GM21390 (cell line): ENCODE measurements around the gene MICA.
"Not testable (repeated sequence)": the region's sequence is repeated elsewhere in the genome, so short reads cannot be mapped to it uniquely, and the experiment has no call there.

Experiments used
- ATAC-seq: cut with Tn5 transposase; IDR thresholded peaks from one replicate; pipeline ENCODE4 v1.9.1; 2021; ENCODE audit not compliant: unreplicated experiment

MICA gene

DNA sequence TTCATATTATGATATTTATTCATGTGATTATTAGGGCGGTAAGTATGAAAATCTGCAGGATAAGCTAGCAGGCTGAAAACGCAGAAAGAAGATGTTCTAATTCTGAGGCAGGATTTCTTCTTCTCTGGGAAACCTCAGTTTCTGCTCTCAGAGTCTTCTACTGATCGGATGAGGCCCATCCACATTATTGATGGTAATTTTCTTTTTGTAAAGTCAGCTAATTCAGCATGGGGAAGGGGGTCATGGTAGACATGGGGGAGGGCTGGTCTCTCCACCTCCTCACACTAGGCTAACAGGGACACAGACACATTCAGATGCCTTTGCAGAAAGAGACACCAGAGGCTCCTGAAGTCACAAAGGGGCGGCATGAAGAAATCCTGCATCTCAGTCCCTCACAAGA lies 21.7 kb upstream of the MICA start:
- no peak for ATAC-seq

DNA sequence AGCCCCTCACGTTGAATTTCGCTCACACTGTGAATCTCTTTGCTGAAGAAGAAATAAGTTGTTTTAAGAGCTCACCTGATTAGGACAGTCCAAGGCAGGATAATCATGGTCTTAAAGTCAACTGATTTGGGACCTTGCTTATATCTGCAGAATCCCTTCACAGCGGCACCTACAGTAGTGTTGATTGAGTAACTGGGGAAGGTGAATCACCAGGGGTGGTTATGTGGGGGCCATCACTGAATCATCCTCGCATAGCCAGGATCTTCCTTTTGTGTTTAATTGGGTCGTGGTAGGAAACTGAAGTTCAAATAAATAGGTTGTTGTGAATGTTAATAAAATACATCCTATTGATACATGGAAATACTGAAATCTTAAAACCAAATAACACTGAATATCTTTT lies 20.2 kb upstream of the MICA start:
- no peak for ATAC-seq

- ATAC-seq, result no peak
These were observed 18.4 kb upstream of the MICA start for GRCh38 chr6:31385041-31385440.

DNA sequence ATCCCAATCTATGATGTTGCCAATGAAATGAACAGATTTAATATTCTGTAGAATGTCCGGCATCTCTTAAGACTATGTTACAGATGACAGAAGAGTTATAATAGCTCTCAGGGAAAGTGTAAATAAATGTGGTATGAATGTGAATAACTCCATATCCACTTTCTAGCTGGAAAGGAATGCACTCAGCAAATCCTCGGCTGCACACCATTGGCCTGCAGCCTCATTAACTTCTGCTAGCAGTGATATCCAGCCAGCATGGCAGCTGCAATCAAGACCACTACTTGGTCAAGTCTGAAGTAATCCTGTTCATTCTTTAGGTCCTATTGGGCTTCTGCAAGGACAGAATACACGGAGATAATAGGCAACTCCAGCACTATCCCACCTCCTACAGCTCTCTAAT lies 17.3 kb upstream of the MICA start:
- no peak for ATAC-seq

DNA sequence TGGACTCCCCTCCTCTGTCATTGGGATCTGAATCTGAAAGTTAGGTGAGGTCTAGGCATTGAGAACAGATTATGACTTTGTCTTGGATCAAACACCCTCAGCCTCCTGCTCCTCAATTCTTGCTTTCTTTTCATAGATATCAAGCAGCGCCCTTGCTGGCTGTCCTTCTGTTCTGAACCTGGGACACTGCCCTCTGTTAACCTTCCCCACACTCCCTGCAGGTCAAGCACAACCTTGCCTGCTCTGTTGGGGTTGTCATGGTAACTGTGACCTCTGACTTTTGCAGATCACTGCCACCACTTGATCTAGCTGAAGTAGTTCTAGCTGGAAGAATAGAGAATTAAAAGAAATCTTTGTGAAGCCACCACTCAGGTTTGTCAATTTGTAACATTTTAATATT lies 16.4 kb upstream of the MICA start:
- no peak for ATAC-seq

DNA sequence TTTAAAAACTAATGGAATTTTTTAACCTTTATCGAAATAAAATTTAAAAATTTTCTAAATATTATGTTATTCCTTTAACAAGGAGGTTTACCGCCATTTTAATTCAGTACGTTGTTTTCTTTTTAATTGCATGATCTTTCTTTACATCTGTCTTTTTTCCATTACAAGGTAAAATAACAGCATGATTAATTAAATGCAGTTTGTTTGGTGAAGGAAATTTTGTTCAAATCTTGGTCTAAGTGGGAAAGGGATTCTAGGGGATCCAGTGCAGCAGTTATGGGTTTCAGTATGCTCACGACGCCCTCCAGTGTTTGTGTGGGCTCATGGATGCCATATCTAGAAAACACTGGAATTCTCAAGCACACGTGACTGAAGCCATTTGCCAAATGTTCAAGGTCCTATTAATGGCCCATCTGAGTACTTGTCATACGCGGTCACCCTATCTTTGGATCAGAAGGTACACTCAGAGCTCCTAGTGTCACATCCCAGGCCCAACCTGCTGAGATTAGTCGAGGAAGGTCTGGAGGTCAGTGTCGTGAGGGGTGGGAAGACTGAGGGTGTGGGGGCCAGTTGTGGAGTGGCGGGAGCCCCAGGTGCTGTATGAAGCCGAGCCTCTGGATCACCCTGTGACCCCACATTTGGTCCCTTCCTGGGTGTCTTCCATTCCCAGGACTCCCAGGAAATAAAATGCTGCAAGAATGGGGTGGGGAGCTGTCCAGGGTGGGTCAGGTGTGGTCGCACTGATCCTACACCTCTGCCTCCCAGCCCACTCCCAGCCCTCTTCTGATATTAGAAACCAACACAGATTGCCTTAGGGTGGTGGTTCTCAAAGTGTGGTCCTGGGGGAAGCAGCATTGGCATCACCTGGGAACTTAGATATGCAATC lies 14.2 kb upstream of the MICA start:
- not testable (repeated sequence) for ATAC-seq

DNA sequence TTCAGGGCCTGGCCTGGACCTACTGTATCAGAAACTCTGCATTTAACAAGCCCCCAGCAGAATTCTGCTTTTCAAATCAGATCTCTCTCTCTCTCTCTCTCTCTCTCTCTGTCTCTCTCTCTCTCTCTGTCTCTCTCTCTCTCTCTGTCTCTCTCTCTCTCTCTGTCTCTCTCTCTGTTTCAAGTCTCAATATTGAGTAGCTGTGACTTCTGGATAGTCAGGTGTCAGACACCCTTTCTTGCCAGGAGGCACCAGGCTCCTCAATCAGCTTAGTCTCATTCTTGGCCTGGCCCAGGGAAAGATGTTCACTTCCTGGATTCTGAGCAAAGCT lies 13.6 kb upstream of the MICA start:
- ATAC-seq, result not testable (repeated sequence)

DNA sequence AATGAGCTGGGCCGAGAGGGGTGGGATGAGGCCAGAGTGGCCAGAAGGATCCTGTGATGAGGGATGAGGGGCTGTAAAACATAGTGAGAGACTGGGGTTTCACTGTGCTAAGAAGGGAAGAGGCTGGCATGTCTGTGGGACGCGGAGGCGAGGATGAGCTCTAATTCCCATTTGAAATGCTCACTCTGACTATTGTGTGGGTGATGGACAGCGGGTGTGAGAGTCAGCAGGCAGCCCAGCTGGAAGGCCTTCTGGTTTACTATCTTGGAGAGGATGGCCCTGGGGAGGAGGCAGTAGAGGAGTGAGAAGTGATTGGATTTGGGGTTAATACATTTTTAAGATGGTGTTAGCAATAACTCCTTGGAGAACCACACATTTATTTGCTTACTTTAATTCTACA lies 9.5 kb upstream of the MICA start:
- ATAC-seq, result no peak

DNA sequence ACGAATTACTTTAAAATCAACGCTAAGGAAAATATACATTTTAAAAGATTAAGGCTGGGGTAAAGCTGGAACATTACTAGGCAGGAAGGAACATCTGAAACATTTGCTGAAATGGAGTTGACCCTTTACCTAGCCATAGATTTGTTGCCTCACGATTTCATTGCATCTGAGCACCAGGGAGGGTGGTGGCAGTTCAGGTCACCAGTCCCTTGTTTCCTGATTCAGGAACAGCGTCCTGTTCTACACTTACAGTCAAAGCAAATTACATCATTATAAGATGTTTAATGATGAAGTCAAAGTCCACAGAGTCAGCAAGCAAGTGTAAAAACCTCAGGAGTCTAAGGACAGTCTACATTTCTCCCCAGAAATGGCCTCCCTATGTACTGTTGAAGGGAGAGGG lies 9.0 kb upstream of the MICA start:
- ATAC-seq, result no peak

- ATAC-seq, result no peak
These were observed 7.6 kb upstream of the MICA start for GRCh38 chr6:31395832-31396231.

DNA sequence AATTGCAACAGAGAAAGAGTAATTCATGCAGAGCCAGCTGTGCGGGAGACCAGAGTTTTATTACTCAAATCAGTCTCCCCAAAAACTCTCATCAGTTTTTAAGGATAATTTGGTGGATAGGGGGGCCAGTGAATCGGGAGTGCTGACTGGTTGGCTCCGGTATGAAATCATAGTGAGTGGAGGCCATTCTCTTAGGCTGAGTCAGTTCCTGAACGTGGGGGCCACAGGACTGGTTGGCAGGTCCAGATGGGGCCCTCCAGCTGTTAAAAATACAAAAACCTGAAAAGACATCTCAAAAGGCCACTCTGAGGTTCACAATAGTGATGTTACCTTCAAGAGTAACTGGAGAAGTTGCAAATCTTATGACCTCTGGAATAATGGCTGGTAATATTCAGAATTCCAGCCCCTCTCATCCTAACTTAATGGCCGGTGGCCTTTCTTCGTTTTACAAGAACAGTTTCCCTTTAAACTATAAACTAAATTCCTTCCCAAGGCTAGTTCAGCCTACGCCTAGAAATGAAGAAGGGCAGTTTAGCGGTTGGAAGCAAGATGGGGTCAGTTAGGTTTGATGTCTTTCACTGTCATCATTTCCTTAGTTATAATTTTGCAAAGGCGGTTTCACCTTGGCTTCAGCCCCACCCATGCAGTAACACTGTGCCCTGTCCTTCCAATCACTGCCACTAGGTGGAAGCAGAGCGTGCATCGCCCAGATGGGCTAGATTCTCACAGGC lies 6.8 kb upstream of the MICA start:
- ATAC-seq, result no peak

DNA sequence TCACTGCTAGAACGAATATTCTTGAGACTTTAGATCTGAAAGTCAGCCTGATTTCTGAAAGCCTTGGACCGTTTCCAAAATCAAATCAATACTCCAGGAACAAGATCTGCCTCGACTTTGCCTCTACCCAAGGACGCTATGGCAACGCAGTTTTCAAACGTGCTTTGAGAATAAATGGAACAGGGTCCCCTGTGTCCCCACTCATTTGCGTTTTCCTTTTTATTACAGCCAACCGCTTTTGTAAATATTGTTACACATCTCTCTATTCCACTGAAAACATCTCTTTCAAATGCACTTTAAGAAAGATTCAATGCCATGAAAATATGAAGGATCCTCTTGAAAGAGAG lies 6.3 kb upstream of the MICA start:
- ATAC-seq, result not testable (repeated sequence)

DNA sequence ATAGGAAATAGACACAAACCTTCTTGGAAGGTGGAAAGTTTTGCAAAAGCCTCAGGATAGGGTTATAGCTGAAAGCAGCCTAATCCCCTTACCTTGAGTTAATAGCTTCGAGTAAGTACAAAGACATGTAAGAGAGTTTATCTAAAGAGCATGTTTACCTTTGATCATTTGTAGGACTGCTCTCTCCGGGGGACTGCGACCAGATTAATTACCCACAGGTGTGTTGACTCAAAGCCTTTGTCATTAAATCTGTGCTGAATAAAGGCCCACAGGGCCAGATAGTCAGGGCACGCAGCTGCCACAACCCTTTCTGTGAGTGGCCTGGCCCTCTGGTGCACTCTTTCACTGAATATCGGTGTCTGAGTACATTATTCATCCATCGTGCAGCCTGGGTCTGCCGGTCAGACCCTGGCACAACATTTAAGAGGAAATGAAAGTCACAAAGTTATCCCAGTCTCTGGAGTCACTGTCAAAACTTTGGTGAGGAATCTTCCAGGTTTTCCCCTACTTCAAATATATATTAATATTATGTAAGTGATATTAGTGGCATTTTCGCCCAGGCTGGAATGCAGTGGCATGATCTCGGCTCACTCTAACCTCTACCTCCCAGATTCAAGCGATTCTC lies 5.4 kb upstream of the MICA start:
- no peak for ATAC-seq

GRCh38 chr6:31399589-31400466 lies 3.6 kb upstream of the MICA start:
- no peak for ATAC-seq

- peak; percentile 39 for ATAC-seq
These were observed 2.7 kb upstream of the MICA start for GRCh38 chr6:31400467-31401289.

DNA sequence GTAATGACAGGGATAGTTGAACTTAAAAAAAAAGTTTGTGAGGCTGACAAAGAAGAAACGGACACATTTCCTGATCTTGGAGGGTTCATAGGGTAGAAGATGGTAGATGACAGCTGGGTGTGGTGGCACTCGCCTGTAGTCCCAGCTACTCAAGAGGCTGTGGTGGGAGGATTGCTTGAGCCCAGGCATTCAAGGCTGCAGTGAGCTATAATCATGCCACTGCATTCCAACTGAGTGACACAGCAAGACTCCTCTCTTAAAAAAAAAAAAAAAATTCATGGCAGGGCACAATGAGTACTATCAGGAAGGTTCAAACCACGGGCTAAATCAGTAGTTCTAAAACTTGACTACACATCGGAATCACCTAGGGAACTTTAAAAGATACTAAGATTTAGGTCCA lies 2.0 kb upstream of the MICA start:
- ATAC-seq, result no peak

- peak; percentile 6 for ATAC-seq
These were observed 792 bp upstream of the MICA start for GRCh38 chr6:31402324-31403282.

- not testable (repeated sequence) for ATAC-seq
These were observed 618 bp downstream of the MICA start for GRCh38 chr6:31404061-31404364.

GRCh38 chr6:31405996-31406395 lies 2.6 kb downstream of the MICA start:
- ATAC-seq, result no peak
